Stomach smooth muscle (tissue), 2 donors: ENCODE data around the gene KPNA2.

ENCODE experiments used
- H3K27ac ChIP-seq: one replicate; pipeline ENCODE4 v1.7.0; 2013; ENCODE audit warnings: mild to moderate bottlenecking, low read length, inconsistent platforms
- H3K27me3 ChIP-seq, 2 donors: one replicate each; pipeline ENCODE4 v1.7.0; 2013; ENCODE audit warnings: low read length in 2 of 2; ENCODE audit not compliant: insufficient read depth in 2 of 2, control insufficient read depth in 1 of 2
- H3K36me3 ChIP-seq, 2 donors: one replicate each; pipeline ENCODE4 v1.7.0; 2013; ENCODE audit warnings: low read length in 2 of 2; ENCODE audit not compliant: control insufficient read depth in 2 of 2, insufficient read depth in 2 of 2
- H3K4me1 ChIP-seq: one replicate; pipeline ENCODE4 v1.7.0; 2013; ENCODE audit warnings: low read length; ENCODE audit not compliant: control insufficient read depth, insufficient read depth
- H3K4me3 ChIP-seq, 2 donors: one replicate each; pipeline ENCODE4 v1.7.0; 2013; ENCODE audit warnings: low read length in 2 of 2
- H3K9ac ChIP-seq, 2 donors: one replicate each; pipeline ENCODE4 v1.7.0; 2013; ENCODE audit warnings: low read length in 2 of 2, mild to moderate bottlenecking in 1 of 2
- H3K9me3 ChIP-seq, 2 donors: one replicate each; pipeline ENCODE4 v1.7.0; 2013; ENCODE audit warnings: low read length in 2 of 2; ENCODE audit not compliant: control insufficient read depth in 2 of 2
- donor health status: healthy.
- donor health status: Pancreatic carcinoma.

KPNA2 gene

GRCh38 chr17:68087851-68088250 lies 52.3 kb downstream of the KPNA2 start:
- Histone ChIP-seq H3K4me1 (peaks cover 2% of the 10 kb centered on the region), H3K9me3 (no peaks in the 10 kb centered on the region)

GRCh38 chr17:68089881-68090280 lies 54.3 kb downstream of the KPNA2 start:
- H3K9me3 ChIP-seq, result no peaks in the 10 kb centered on the region
- H3K9ac ChIP-seq, result no peak overlapping the region
- no peaks in the 10 kb centered on the region for H3K27me3 ChIP-seq
- H3K4me3 ChIP-seq, result no peak overlapping the region
- H3K27ac ChIP-seq, result no peak overlapping the region
- no peaks in the 10 kb centered on the region for H3K36me3 ChIP-seq
- peaks cover 2% of the 10 kb centered on the region for H3K4me1 ChIP-seq

More at GRCh38 chr17:68087851-68088250, 52.3 kb downstream of the KPNA2 start:
- H3K36me3 ChIP-seq, result no peaks in the 10 kb centered on the region
- no peaks in the 10 kb centered on the region for H3K27me3 ChIP-seq
- H3K9ac ChIP-seq, result no peak overlapping the region
- H3K4me3 ChIP-seq, result no peak overlapping the region
- no peak overlapping the region for H3K27ac ChIP-seq

GRCh38 chr17:68094481-68095078 lies 59.0 kb downstream of the KPNA2 start:
- Histone ChIP-seq H3K27ac (no peak overlapping the region), H3K36me3 (no peaks in the 10 kb centered on the region), H3K4me1 (no peaks in the 10 kb centered on the region), H3K27me3 (no peaks in the 10 kb centered on the region), H3K9me3 (no peaks in the 10 kb centered on the region), H3K4me3 (no peak overlapping the region), H3K9ac (no peak overlapping the region)

- no peaks in the 10 kb centered on the region for H3K4me1 ChIP-seq
- H3K9me3 ChIP-seq, result no peaks in the 10 kb centered on the region
- H3K4me3 ChIP-seq, result no peak overlapping the region
- no peaks in the 10 kb centered on the region for H3K36me3 ChIP-seq
- H3K27ac ChIP-seq, result no peak overlapping the region
- H3K27me3 ChIP-seq, result no peaks in the 10 kb centered on the region
- no peak overlapping the region for H3K9ac ChIP-seq
Observed at GRCh38 chr17:68095205-68095811, 59.8 kb downstream of the KPNA2 start.

GRCh38 chr17:68096111-68096510 lies 60.6 kb downstream of the KPNA2 start:
- Histone ChIP-seq H3K9me3 (no peaks in the 10 kb centered on the region), H3K4me3 (no peak overlapping the region), H3K27me3 (no peaks in the 10 kb centered on the region), H3K36me3 (no peaks in the 10 kb centered on the region), H3K9ac (no peak overlapping the region), H3K27ac (no peak overlapping the region), H3K4me1 (peaks cover 2% of the 10 kb centered on the region)
